ENCODE measurements around the gene RAPGEF5.

DNA sequence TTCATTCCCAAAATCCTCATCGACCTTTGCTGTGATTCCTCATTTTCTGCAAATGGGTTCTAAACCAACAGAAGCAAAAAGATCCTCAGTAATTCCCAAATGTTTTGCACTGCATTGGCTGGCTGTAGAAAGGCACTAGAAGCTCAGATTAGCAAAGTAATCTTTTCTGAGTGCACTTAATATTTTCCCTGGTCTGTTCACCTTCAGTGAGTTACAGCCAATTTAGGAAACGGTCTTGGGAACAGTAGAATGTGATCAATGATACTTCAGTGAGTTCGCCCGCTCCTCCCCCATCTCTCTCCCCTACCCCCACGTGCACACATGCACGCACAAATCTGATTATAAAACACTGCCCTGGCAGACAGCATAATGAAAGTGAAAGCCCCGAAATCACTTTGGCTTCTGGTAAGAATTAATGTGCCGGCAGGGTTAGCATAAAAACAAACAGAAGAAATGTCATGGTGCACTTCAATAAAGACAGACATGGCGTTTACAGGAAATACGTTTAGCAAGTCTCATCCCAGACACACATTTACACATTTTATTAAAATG is 209.9 kb downstream of the RAPGEF5 start:
- no peak for TF ChIP-seq POLR2A (IDR thresholded peaks at IDR 0.05)
- TF ChIP-seq, protein P1, sequence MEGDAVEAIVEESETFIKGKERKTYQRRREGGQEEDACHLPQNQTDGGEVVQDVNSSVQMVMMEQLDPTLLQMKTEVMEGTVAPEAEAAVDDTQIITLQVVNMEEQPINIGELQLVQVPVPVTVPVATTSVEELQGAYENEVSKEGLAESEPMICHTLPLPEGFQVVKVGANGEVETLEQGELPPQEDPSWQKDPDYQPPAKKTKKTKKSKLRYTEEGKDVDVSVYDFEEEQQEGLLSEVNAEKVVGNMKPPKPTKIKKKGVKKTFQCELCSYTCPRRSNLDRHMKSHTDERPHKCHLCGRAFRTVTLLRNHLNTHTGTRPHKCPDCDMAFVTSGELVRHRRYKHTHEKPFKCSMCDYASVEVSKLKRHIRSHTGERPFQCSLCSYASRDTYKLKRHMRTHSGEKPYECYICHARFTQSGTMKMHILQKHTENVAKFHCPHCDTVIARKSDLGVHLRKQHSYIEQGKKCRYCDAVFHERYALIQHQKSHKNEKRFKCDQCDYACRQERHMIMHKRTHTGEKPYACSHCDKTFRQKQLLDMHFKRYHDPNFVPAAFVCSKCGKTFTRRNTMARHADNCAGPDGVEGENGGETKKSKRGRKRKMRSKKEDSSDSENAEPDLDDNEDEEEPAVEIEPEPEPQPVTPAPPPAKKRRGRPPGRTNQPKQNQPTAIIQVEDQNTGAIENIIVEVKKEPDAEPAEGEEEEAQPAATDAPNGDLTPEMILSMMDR (IDR thresholded peaks at IDR 0.05 in 4 of 5, conservative IDR thresholded peaks at IDR 0.05 in 1 of 5) = no peak

All from gastrocnemius medialis (tissue), 4 donors.